ENCODE results near the gene KLHL3. TPM values are rescaled to one million over a fixed set of nuclear protein-coding genes. Genes with fewer than 3 reads are reported as not detected.

The KLHL3 gene
- total RNA-seq, 1 experiment from 2014 or later, result 13.6 TPM

DNA sequence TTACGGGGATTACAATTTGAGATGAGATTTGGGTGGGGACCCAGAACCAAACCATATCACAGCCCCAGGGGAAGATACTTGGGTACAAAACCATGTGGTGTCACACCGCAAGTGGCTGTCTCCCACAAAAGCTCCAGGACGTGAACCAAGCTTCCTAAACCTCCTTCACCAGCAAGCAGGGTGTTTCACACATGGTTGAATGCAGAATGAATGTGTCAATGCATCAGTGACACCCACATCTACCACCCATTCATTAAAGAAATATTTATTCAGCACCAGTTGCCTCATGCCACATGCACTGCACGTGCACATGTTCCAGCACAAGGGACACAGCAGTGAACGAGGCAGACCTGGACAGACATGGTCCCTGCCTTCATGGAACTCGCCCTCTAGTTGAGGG, 165.8 kb downstream of the KLHL3 start:
- H2AFZ ChIP-seq, result no peak overlapping the region
- CTCF ChIA-PET, result no interaction called here
- H3K4me3 ChIP-seq, result no peak overlapping the region
- no peaks in the 10 kb centered on the region for H3K4me1 ChIP-seq (replicated peaks; ENCODE audit: insufficient read depth)
- no peaks in the 10 kb centered on the region for H3K27me3 ChIP-seq (ENCODE audit: insufficient read depth, low read depth)
- no TSS peak for BruUV-seq (replicated peaks)
- no peaks in the 10 kb centered on the region for H4K20me1 ChIP-seq (ENCODE audit: insufficient read depth)
- intact Hi-C loops (cut with micrococcal nuclease; ENCODE audit: unreplicated experiment), result no loop called here
- H3K79me2 ChIP-seq (ENCODE audit: low read depth), result no peaks in the 10 kb centered on the region
- no peak for DNase-seq
- POLR2A ChIA-PET (ENCODE audit: unreplicated experiment), result no interaction called here
- H3K9me2 ChIP-seq (ENCODE audit: insufficient read depth), result no peaks in the 10 kb centered on the region
- no peak overlapping the region for H3K27ac ChIP-seq
- no peak for TF ChIP-seq EZH2 (IDR thresholded peaks at IDR 0.05; ENCODE audit: low read depth)
- TF ChIP-seq, protein P1, sequence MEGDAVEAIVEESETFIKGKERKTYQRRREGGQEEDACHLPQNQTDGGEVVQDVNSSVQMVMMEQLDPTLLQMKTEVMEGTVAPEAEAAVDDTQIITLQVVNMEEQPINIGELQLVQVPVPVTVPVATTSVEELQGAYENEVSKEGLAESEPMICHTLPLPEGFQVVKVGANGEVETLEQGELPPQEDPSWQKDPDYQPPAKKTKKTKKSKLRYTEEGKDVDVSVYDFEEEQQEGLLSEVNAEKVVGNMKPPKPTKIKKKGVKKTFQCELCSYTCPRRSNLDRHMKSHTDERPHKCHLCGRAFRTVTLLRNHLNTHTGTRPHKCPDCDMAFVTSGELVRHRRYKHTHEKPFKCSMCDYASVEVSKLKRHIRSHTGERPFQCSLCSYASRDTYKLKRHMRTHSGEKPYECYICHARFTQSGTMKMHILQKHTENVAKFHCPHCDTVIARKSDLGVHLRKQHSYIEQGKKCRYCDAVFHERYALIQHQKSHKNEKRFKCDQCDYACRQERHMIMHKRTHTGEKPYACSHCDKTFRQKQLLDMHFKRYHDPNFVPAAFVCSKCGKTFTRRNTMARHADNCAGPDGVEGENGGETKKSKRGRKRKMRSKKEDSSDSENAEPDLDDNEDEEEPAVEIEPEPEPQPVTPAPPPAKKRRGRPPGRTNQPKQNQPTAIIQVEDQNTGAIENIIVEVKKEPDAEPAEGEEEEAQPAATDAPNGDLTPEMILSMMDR (conservative IDR thresholded peaks at IDR 0.05), result no peak
- no peaks in the 10 kb centered on the region for H3K9me3 ChIP-seq (ENCODE audit: insufficient read depth, low read depth)
- H3K4me2 ChIP-seq, result no peak overlapping the region
- H3K36me3 ChIP-seq (ENCODE audit: low read depth), result no peaks in the 10 kb centered on the region
- no peaks in the 10 kb centered on the region for H3F3A ChIP-seq (ENCODE audit: insufficient read depth, low read depth)

Small RNAs within 50 kb of the gene (microRNA-seq; reads per million reads assigned to microRNA genes)
- 488 reads per million, percentile 69 among the genes with 10 or more reads in this experiment for gene MIR874 (ENCODE audit: borderline number of aligned reads, borderline replicate concordance)

Other genes with a start within 250 kb of the KLHL3 start
- gene SPOCK1, start 236.8 kb downstream of the KLHL3 start, total RNA-seq (2021), result 23.9 and 31.8 TPM in 2 replicates
- 27.8 and 32.2 TPM in 2 replicates for gene HNRNPA0, start 18.3 kb upstream of the KLHL3 start, total RNA-seq (2021)
- gene MYOT, start 131.8 kb upstream of the KLHL3 start, total RNA-seq (2021), result not detected in 2 replicates
- 0.46 and 0.50 TPM in 2 replicates for gene PKD2L2, start 153.4 kb upstream of the KLHL3 start, total RNA-seq (2021)

Measured in PC-9 (cell line).